Urinary bladder (tissue), 4 donors: ENCODE measurements around the gene CES2. TPM values are rescaled to one million over a fixed set of nuclear protein-coding genes. Genes with fewer than 3 reads are reported as not detected.

Experiments
- DNase-seq: peaks from one replicate; pipeline ENCODE4 v3.0.0-alpha.2; 2015; ENCODE audit errors: extremely low spot score
- H3K27ac ChIP-seq: one replicate; pipeline ENCODE4 v1.5.1; 2013; ENCODE audit warnings: low read depth, mild to moderate bottlenecking, moderate library complexity
- H3K36me3 ChIP-seq: one replicate; pipeline ENCODE4 v1.6.1; 2013; ENCODE audit warnings: mild to moderate bottlenecking, moderate library complexity; ENCODE audit not compliant: insufficient read depth
- H3K4me1 ChIP-seq: one replicate; pipeline ENCODE4 v1.6.1; 2013; ENCODE audit warnings: mild to moderate bottlenecking, moderate library complexity; ENCODE audit not compliant: insufficient read depth
- H3K4me3 ChIP-seq: one replicate; pipeline ENCODE4 v1.5.1; 2013; ENCODE audit warnings: low read depth, low read length
- WGBS: extraction: QIAGEN DNeasy Blood & Tissue Kit; methylation state at CpG from one replicate; pipeline ENCODE4 v1.1.7; 2013; 5-methylcytosine and 5-hydroxymethylcytosine counted together
- polyA plus RNA-seq: library from polyadenylated mRNA; stranded (reverse); fragments of 200-250 nt; gene quantifications from one replicate; pipeline ENCODE4 v1.2.3, GENCODE V29; 2013
- total RNA-seq: library from RNA; depleted of rRNA; stranded (reverse); fragments of >200 nt; gene quantifications from one replicate; pipeline ENCODE4 v1.2.3, GENCODE V29; 2014
- donor health status: healthy with polysubstance abuse.
- donor health status: healthy.

Gene CES2
- total and polyA plus RNA-seq, 2 donors: 12.9 to 32.5 TPM

- 52% methylated on average over 3 of the region's 3 CpGs for WGBS
- no peak overlapping the region for H3K4me3 ChIP-seq
- peaks cover 2% of the 10 kb centered on the region for H3K4me1 ChIP-seq
- no peaks in the 10 kb centered on the region for H3K36me3 ChIP-seq
- no peak overlapping the region for H3K27ac ChIP-seq
- no peak for DNase-seq
These were observed 37.1 kb upstream of the CES2 start for GRCh38 chr16:66898207-66898606.

DNA sequence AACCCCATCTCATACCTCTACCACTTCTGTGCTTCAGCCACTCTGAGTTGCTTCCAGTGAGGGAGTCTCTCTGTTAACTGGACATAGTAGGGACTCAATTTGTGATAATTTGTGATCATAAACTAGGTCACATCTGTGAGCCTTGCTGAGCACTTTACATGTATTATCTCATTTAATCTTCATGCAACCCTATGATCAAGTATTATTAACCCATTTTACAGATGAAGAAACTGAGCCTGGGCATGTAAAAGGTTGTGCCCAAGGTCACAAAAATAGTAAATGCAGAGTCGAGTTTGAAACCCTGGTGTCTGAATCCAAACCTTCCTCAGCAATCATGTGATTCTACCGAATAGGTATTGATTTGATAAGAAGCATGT, 36.4 kb upstream of the CES2 start:
- DNase-seq: no peak
- Histone ChIP-seq H3K4me3 (no peak overlapping the region), H3K27ac (peak overlapping the region; percentile 63), H3K36me3 (no peaks in the 10 kb centered on the region), H3K4me1 (peaks cover 2% of the 10 kb centered on the region)
- 82% methylated on average over 2 of the region's 2 CpGs for WGBS

GRCh38 chr16:66899310-66899944, 35.9 kb upstream of the CES2 start:
- WGBS: 65% methylated on average over 6 of the region's 6 CpGs
- no peak for DNase-seq
- Histone ChIP-seq H3K4me1 (peaks cover 2% of the 10 kb centered on the region), H3K4me3 (no peak overlapping the region), H3K27ac (peak overlapping the region; percentile 63), H3K36me3 (no peaks in the 10 kb centered on the region)

GRCh38 chr16:66899945-66900710, 35.2 kb upstream of the CES2 start:
- H3K4me3 ChIP-seq: no peak overlapping the region
- WGBS: 16% methylated on average over 9 of the region's 9 CpGs

GRCh38 chr16:66900721-66901441, 34.4 kb upstream of the CES2 start:
- no peak overlapping the region for H3K4me3 ChIP-seq
- DNase-seq: no peak
- H3K27ac ChIP-seq: peak overlapping the region; percentile 69
- 28% methylated on average over 7 of the region's 7 CpGs for WGBS
- H3K4me1 ChIP-seq: peaks cover 2% of the 10 kb centered on the region
- H3K36me3 ChIP-seq: no peaks in the 10 kb centered on the region

More at GRCh38 chr16:66899945-66900710, 35.2 kb upstream of the CES2 start:
- no peaks in the 10 kb centered on the region for H3K36me3 ChIP-seq
- peaks cover 2% of the 10 kb centered on the region for H3K4me1 ChIP-seq
- H3K27ac ChIP-seq: peak overlapping the region; percentile 91
- DNase-seq: peak; percentile 64

GRCh38 chr16:66901626-66902025, 33.7 kb upstream of the CES2 start:
- H3K27ac ChIP-seq: no peak overlapping the region
- no peaks in the 10 kb centered on the region for H3K36me3 ChIP-seq
- H3K4me1 ChIP-seq: peaks cover 2% of the 10 kb centered on the region
- WGBS: 90% methylated on average over 10 of the region's 10 CpGs
- H3K4me3 ChIP-seq: no peak overlapping the region
- DNase-seq: no peak

DNA sequence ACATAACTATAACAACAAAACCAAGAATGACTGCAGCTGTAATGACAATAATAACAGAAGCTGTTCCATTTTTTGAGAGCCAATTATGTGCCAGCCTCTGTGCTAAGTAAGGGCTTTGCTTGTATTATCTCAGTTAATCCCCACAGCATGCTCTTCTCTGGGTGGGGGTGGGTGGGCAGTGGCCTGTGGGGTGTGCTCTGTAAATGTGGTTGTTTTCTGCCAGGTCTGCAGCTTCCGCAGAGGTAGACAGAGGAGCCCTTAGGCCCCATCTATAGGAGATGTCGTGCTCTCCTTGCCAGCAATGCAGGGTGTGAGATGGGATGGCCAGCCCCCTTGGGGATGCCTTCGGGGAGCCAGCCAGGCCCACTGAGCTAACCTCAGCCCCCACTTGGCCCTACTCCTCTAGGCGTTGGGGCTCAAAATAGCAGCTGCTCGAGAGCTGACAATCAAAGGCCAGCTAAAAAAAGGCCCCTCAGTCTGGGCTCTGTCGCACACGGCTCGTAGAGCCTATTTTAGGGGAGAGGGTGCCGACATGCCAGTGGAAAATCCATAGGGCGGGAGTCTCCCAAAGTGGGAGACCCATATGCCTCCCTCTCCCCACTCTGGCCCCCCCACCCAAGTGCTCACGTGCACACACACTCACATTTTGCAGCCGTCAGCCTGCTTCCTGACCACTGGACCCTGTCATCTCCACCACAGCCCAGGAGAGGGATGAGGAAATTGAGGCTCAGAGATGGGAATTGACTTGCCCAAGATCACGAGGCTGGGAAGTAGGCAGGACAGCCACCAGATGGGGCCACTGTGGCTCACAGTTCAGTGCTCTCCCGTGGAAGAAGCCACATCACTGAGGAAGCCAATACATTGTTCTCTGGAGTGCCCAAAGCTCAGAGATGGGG, 32.4 kb upstream of the CES2 start:
- Histone ChIP-seq H3K36me3 (no peaks in the 10 kb centered on the region), H3K27ac (no peak overlapping the region), H3K4me3 (no peak overlapping the region), H3K4me1 (peaks cover 2% of the 10 kb centered on the region)
- DNase-seq: no peak
- WGBS: 52% methylated on average over 14 of the region's 14 CpGs

DNA sequence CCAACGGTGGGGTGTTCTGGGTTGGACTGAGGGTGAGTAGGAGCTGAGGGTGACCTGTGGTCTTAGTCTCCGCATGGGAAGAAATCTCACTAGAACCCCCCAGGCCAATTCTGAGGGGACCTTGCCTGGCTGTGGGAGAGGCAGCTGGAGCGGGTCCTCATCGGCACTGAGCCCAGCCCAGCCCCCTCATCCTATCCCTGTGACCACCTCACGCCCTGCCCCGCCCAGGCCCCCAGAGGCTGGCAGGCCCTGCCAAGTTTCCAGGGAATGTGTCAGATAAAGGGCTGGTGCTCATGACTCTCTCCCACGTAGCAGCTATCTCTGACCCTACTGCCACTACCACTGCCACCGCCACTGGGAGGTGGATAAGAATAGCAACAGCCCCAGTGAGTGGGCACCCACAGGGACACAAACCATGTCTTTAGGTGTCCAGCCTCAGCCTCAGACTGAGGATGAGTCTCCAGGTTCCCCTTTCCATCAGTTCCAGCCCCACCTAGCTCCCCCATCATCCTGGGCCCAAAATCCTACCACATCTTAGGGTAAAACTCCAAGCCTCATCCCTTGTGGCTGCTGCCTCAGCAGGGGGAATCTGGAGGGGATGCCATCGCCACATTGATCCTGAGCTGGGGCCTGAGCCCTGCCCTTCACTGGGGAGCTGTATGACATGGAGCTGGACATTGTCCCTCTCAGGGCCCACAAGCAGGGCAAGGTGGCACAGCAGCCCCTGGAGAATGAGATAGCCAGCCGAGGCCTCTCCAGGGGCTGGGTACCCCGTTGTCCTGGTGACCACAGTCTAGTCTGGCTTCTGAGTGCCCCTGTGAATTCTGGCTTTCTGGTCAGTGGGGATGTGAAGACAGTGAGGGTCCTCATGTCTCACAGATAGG, 31.5 kb upstream of the CES2 start:
- no peak for DNase-seq
- no peak overlapping the region for H3K4me3 ChIP-seq
- H3K36me3 ChIP-seq: no peaks in the 10 kb centered on the region
- peaks cover 2% of the 10 kb centered on the region for H3K4me1 ChIP-seq
- peak overlapping the region; percentile 61 for H3K27ac ChIP-seq
- WGBS: 67% methylated on average over 11 of the region's 11 CpGs

- WGBS: 80% methylated on average over 13 of the region's 13 CpGs
- Histone ChIP-seq H3K4me3 (no peak overlapping the region), H3K27ac (peak overlapping the region; percentile 61), H3K4me1 (peaks cover 1% of the 10 kb centered on the region), H3K36me3 (no peaks in the 10 kb centered on the region)
- no peak for DNase-seq
These were observed 30.9 kb upstream of the CES2 start for GRCh38 chr16:66904428-66904845.

- no peak overlapping the region for H3K4me3 ChIP-seq
- WGBS: 26% methylated on average over 16 of the region's 16 CpGs
- no peaks in the 10 kb centered on the region for H3K4me1 ChIP-seq
- DNase-seq: no peak
- H3K36me3 ChIP-seq: no peaks in the 10 kb centered on the region
- H3K27ac ChIP-seq: peak overlapping the region; percentile 61
These were observed 30.3 kb upstream of the CES2 start for GRCh38 chr16:66904846-66905632.

GRCh38 chr16:66905633-66906539, 29.4 kb upstream of the CES2 start:
- Histone ChIP-seq H3K4me3 (no peak overlapping the region), H3K4me1 (no peaks in the 10 kb centered on the region)

More at GRCh38 chr16:66905633-66906539, 29.4 kb upstream of the CES2 start:
- Histone ChIP-seq H3K36me3 (no peaks in the 10 kb centered on the region), H3K27ac (no peak overlapping the region)
- 66% methylated on average over 11 of the region's 11 CpGs for WGBS
- DNase-seq: no peak
